ENCODE measurements around the gene ECHS1.

- TF ChIP-seq CTCF (IDR thresholded peaks at IDR 0.05) (no peak), EZH2 (IDR thresholded peaks at IDR 0.05; ENCODE audit: borderline replicate concordance, insufficient read depth, low read depth, low read length, poor library complexity, severe bottlenecking) (no peak)
Measured at GRCh38 chr10:133420579-133420978, 47.4 kb upstream of the ECHS1 start.

All from B cell (primary cell).